GM21786 (cell line): Measurements from ENCODE around the gene SNRPE.

ENCODE experiments used
- ATAC-seq: cut with Tn5 transposase; IDR thresholded peaks from one replicate; pipeline ENCODE4 v1.9.1; 2021; ENCODE audit not compliant: unreplicated experiment

SNRPE gene

GRCh38 chr1:203878422-203878821, 17.0 kb downstream of the SNRPE start:
- ATAC-seq, result no peak

GRCh38 chr1:203880606-203881005, 19.2 kb downstream of the SNRPE start:
- no peak for ATAC-seq

- no peak for ATAC-seq
Measured at GRCh38 chr1:203888807-203889251, 27.4 kb downstream of the SNRPE start.

- no peak for ATAC-seq
Measured at GRCh38 chr1:203891950-203892349, 30.6 kb downstream of the SNRPE start.

- ATAC-seq, result no peak
Measured at GRCh38 chr1:203898458-203899352, 37.3 kb downstream of the SNRPE start.

- ATAC-seq, result no peak
Measured at GRCh38 chr1:203899353-203899716, 37.9 kb downstream of the SNRPE start.

- no peak for ATAC-seq
Measured at GRCh38 chr1:203899869-203900714, 38.7 kb downstream of the SNRPE start.

- ATAC-seq, result no peak
Measured at GRCh38 chr1:203901581-203901980, 40.2 kb downstream of the SNRPE start.

- no peak for ATAC-seq
Measured at GRCh38 chr1:203905275-203905674, 43.9 kb downstream of the SNRPE start.

- no peak for ATAC-seq
Measured at GRCh38 chr1:203906932-203907331, 45.5 kb downstream of the SNRPE start.

- ATAC-seq, result no peak
Measured at GRCh38 chr1:203907901-203908300, 46.5 kb downstream of the SNRPE start.

GRCh38 chr1:203911806-203912205, 50.4 kb downstream of the SNRPE start:
- no peak for ATAC-seq

- no peak for ATAC-seq
Measured at GRCh38 chr1:203913073-203913521, 51.7 kb downstream of the SNRPE start.

- ATAC-seq, result no peak
Measured at GRCh38 chr1:203914292-203914691, 52.9 kb downstream of the SNRPE start.

- no peak for ATAC-seq
Measured at GRCh38 chr1:203915811-203916210, 54.4 kb downstream of the SNRPE start.

GRCh38 chr1:203916756-203917155, 55.4 kb downstream of the SNRPE start:
- ATAC-seq, result no peak
